Measurements from ENCODE around the gene TMEM145.
"Not testable (repeated sequence)": the region's sequence is repeated elsewhere in the genome, so short reads cannot be mapped to it uniquely, and the experiment has no call there.

The TMEM145 gene

GRCh38 chr19:42316223-42317211 is 3.4 kb downstream of the TMEM145 start:
- DNase-seq (ENCODE audit: low spot score) = peak; percentile 61

GRCh38 chr19:42317535-42317934 is 4.4 kb downstream of the TMEM145 start:
- no peak for DNase-seq (ENCODE audit: low spot score)

GRCh38 chr19:42322305-42322704 is 9.2 kb downstream of the TMEM145 start:
- DNase-seq (ENCODE audit: low spot score) = no peak

- no peak for DNase-seq (ENCODE audit: low spot score)
Observed at GRCh38 chr19:42323473-42323851, 10.4 kb downstream of the TMEM145 start.

- no peak for DNase-seq (ENCODE audit: low spot score)
Observed at GRCh38 chr19:42323852-42324654, 10.9 kb downstream of the TMEM145 start.

GRCh38 chr19:42324655-42325307 is 11.7 kb downstream of the TMEM145 start:
- no peak for DNase-seq (ENCODE audit: low spot score)

GRCh38 chr19:42325308-42325895 is 12.3 kb downstream of the TMEM145 start, which contains the start of gene MEGF8:
TSS of gene MEGF8 (plus strand) at chr19:42325635. CDS start at chr19:42326244, 609 bp downstream.
- DNase-seq (ENCODE audit: low spot score) = peak; percentile 100

GRCh38 chr19:42325896-42326771 is 13.0 kb downstream of the TMEM145 start:
- no peak for DNase-seq (ENCODE audit: low spot score)

GRCh38 chr19:42326969-42327368 is 13.9 kb downstream of the TMEM145 start:
- DNase-seq (ENCODE audit: low spot score) = no peak

GRCh38 chr19:42327381-42327780 is 14.3 kb downstream of the TMEM145 start:
- DNase-seq (ENCODE audit: low spot score) = no peak

GRCh38 chr19:42328106-42328505 is 15.0 kb downstream of the TMEM145 start:
- DNase-seq (ENCODE audit: low spot score) = no peak

- DNase-seq (ENCODE audit: low spot score) = no peak
Observed at GRCh38 chr19:42328854-42329253, 15.7 kb downstream of the TMEM145 start.

- DNase-seq (ENCODE audit: low spot score) = no peak
Observed at GRCh38 chr19:42330241-42330711, 17.2 kb downstream of the TMEM145 start.

- DNase-seq (ENCODE audit: low spot score) = not testable (repeated sequence)
Observed at GRCh38 chr19:42331333-42331732, 18.2 kb downstream of the TMEM145 start.

- no peak for DNase-seq (ENCODE audit: low spot score)
Observed at GRCh38 chr19:42332059-42332458, 18.9 kb downstream of the TMEM145 start.

GRCh38 chr19:42333018-42333417 is 19.9 kb downstream of the TMEM145 start:
- no peak for DNase-seq (ENCODE audit: low spot score)

- DNase-seq (ENCODE audit: low spot score) = no peak
Observed at GRCh38 chr19:42333975-42334696, 21.0 kb downstream of the TMEM145 start.

GRCh38 chr19:42334697-42335373 is 21.7 kb downstream of the TMEM145 start:
- DNase-seq (ENCODE audit: low spot score) = no peak

GRCh38 chr19:42335374-42335936 is 22.3 kb downstream of the TMEM145 start:
- DNase-seq (ENCODE audit: low spot score) = no peak
